Mesenchymal stem cell (in vitro differentiated cells and primary cell): Measurements from ENCODE around the gene LRP6.
"Not testable (repeated sequence)": the region's sequence is repeated elsewhere in the genome, so short reads cannot be mapped to it uniquely, and the experiment has no call there.

Experiments used
- DNase-seq: peaks from one replicate; pipeline ENCODE4 v3.0.0-alpha.2; 2013
- H2AFZ ChIP-seq: one replicate; pipeline ENCODE4 v1.6.1; 2013; ENCODE audit warnings: low read depth, mild to moderate bottlenecking, control low read depth, inconsistent platforms, low read length, moderate library complexity
- H2AK5ac ChIP-seq: 2 replicates; pipeline ENCODE4 v1.6.1; 2013; ENCODE audit warnings: low read length, moderate library complexity, mild to moderate bottlenecking, inconsistent platforms; ENCODE audit not compliant: severe bottlenecking
- H2BK120ac ChIP-seq: one replicate; pipeline ENCODE4 v1.6.1; 2013; ENCODE audit warnings: low read depth, mild to moderate bottlenecking, inconsistent platforms, low read length, moderate library complexity
- H2BK12ac ChIP-seq, 2 experiments: one replicate each; pipeline ENCODE4 v1.6.1; 2013; ENCODE audit warnings: inconsistent platforms in 2 of 2, low read length in 2 of 2, mild to moderate bottlenecking in 2 of 2, moderate library complexity in 2 of 2, control low read depth in 1 of 2
- H2BK15ac ChIP-seq: one replicate; pipeline ENCODE4 v1.6.1; 2013; ENCODE audit warnings: mild to moderate bottlenecking, low read depth, inconsistent platforms; ENCODE audit not compliant: poor library complexity, severe bottlenecking
- H2BK5ac ChIP-seq: 2 replicates; pipeline ENCODE4 v1.6.1; 2013; ENCODE audit warnings: low read depth, mild to moderate bottlenecking, low read length, control low read depth, inconsistent platforms; ENCODE audit not compliant: poor library complexity, severe bottlenecking
- H3K14ac ChIP-seq, 2 experiments: one replicate each; pipeline ENCODE4 v1.6.1; 2013; ENCODE audit warnings: inconsistent platforms in 2 of 2, low read length in 2 of 2, control low read depth in 1 of 2, mild to moderate bottlenecking in 1 of 2, moderate library complexity in 1 of 2
- H3K18ac ChIP-seq, 2 experiments: one replicate each; pipeline ENCODE4 v1.6.1; 2013; ENCODE audit warnings: inconsistent platforms in 2 of 2, low read length in 2 of 2, control low read depth in 1 of 2, low read depth in 1 of 2, mild to moderate bottlenecking in 1 of 2
- H3K23ac ChIP-seq, 2 experiments: one replicate each; pipeline ENCODE4 v1.6.1; 2013; ENCODE audit warnings: inconsistent platforms in 2 of 2, low read length in 2 of 2, mild to moderate bottlenecking in 2 of 2, moderate library complexity in 2 of 2, control low read depth in 1 of 2
- H3K27ac ChIP-seq: 2 replicates; pipeline ENCODE4 v1.5.1; 2013; ENCODE audit warnings: mild to moderate bottlenecking, moderate library complexity, low read length, control low read depth, inconsistent platforms; ENCODE audit not compliant: poor library complexity, severe bottlenecking
- H3K27me3 ChIP-seq, 2 experiments: 2 replicates each; pipeline versions ENCODE4 v1.6.1 to v1.7.0; 2013; ENCODE audit warnings: low read length in 2 of 2, mild to moderate bottlenecking in 2 of 2, moderate library complexity in 2 of 2, control low read depth in 1 of 2, inconsistent platforms in 1 of 2; ENCODE audit not compliant: control insufficient read depth in 1 of 2, insufficient read depth in 1 of 2
- H3K36me3 ChIP-seq, 2 experiments: 2 replicates each; pipeline versions ENCODE4 v1.6.1 to v1.7.0; 2013; ENCODE audit warnings: low read length in 2 of 2, control low read depth in 1 of 2, inconsistent platforms in 1 of 2, low read depth in 1 of 2, mild to moderate bottlenecking in 1 of 2; ENCODE audit not compliant: insufficient read depth in 2 of 2, control insufficient read depth in 1 of 2
- H3K4ac ChIP-seq, 2 experiments: one replicate each; pipeline ENCODE4 v1.6.1; 2013; ENCODE audit warnings: inconsistent platforms in 2 of 2, low read length in 2 of 2, mild to moderate bottlenecking in 2 of 2, moderate library complexity in 2 of 2, control low read depth in 1 of 2, low read depth in 1 of 2
- H3K4me1 ChIP-seq: 2 replicates; pipeline ENCODE4 v1.6.1; 2013; ENCODE audit warnings: low read depth, low read length, control low read depth; ENCODE audit not compliant: control insufficient read depth, insufficient read depth
- H3K4me2 ChIP-seq: 2 replicates; pipeline ENCODE4 v1.6.1; 2013; ENCODE audit warnings: low read length, mild to moderate bottlenecking, inconsistent platforms; ENCODE audit not compliant: poor library complexity, severe bottlenecking
- H3K4me3 ChIP-seq, 2 experiments: 2 replicates each; pipeline versions ENCODE4 v1.5.1 to v1.7.0; 2013; ENCODE audit warnings: low read length in 2 of 2, mild to moderate bottlenecking in 2 of 2, control low read depth in 1 of 2, low read depth in 1 of 2; ENCODE audit not compliant: insufficient read depth in 1 of 2
- H3K79me1 ChIP-seq: replicated peaks from 2 replicates; pipeline ENCODE4 v1.6.1; 2013; ENCODE audit warnings: mild to moderate bottlenecking, control low read depth, low read length, inconsistent platforms; ENCODE audit not compliant: poor library complexity, severe bottlenecking
- H3K9ac ChIP-seq: 2 replicates; pipeline ENCODE4 v1.7.0; 2013; ENCODE audit warnings: mild to moderate bottlenecking, low read length, moderate library complexity
- H3K9me3 ChIP-seq: 2 replicates; pipeline ENCODE4 v1.7.0; 2013; ENCODE audit warnings: mild to moderate bottlenecking, low read length; ENCODE audit not compliant: control insufficient read depth
- H4K8ac ChIP-seq: one replicate; pipeline ENCODE4 v1.6.1; 2013; ENCODE audit warnings: inconsistent platforms, mild to moderate bottlenecking, low read length, moderate library complexity
- H4K91ac ChIP-seq: one replicate; pipeline ENCODE4 v1.6.1; 2013; ENCODE audit warnings: mild to moderate bottlenecking, low read length, inconsistent platforms
- WGBS: methylation state at CpG from one replicate; pipeline ENCODE4 v1.1.7; 2013; ENCODE audit warnings: mixed read lengths; 5-methylcytosine and 5-hydroxymethylcytosine counted together

The LRP6 gene

GRCh38 chr12:12116677-12117076 lies 150.2 kb downstream of the LRP6 start:
- no peak overlapping the region for H2AK5ac ChIP-seq
- H3K36me3 ChIP-seq: peaks cover 11 to 33% of the 10 kb centered on the region in 2 experiments
- no peak overlapping the region for H3K4ac ChIP-seq
- no peak overlapping the region for H2BK120ac ChIP-seq
- H3K23ac ChIP-seq: no peak overlapping the region
- H3K27me3 ChIP-seq: no peaks in the 10 kb centered on the region
- H3K9ac ChIP-seq: no peak overlapping the region
- H2BK5ac ChIP-seq: no peak overlapping the region
- no CpG with 5 or more reads among the region's 2 CpGs for WGBS
- no peak overlapping the region for H3K4me2 ChIP-seq
- H3K79me1 ChIP-seq: no peaks in the 10 kb centered on the region
- H3K27ac ChIP-seq: no peak overlapping the region
- no peak overlapping the region for H2BK12ac ChIP-seq
- DNase-seq: no peak
- no peak overlapping the region for H3K4me3 ChIP-seq
- H3K9me3 ChIP-seq: no peaks in the 10 kb centered on the region
- no peak overlapping the region for H3K18ac ChIP-seq
- no peak overlapping the region for H3K14ac ChIP-seq
- H4K8ac ChIP-seq: no peak overlapping the region
- no peak overlapping the region for H4K91ac ChIP-seq
- no peak overlapping the region for H2AFZ ChIP-seq
- no peaks in the 10 kb centered on the region for H3K4me1 ChIP-seq
- H2BK15ac ChIP-seq: no peak overlapping the region

- no peak overlapping the region for H3K14ac ChIP-seq
- no peak overlapping the region for H2BK120ac ChIP-seq
- H3K4ac ChIP-seq: no peak overlapping the region
- no peak overlapping the region for H3K9ac ChIP-seq
- H3K79me1 ChIP-seq: no peaks in the 10 kb centered on the region
- H3K36me3 ChIP-seq: peaks cover 7 to 22% of the 10 kb centered on the region in 2 experiments
- H3K4me3 ChIP-seq: no peak overlapping the region
- no peak overlapping the region for H3K27ac ChIP-seq
- DNase-seq: no peak
- H3K4me2 ChIP-seq: no peak overlapping the region
- no peak overlapping the region for H4K8ac ChIP-seq
- 97% methylated on average over 4 of the region's 4 CpGs for WGBS
- no peak overlapping the region for H2AFZ ChIP-seq
- no peak overlapping the region for H4K91ac ChIP-seq
- no peak overlapping the region for H3K23ac ChIP-seq
- H2BK15ac ChIP-seq: no peak overlapping the region
- no peak overlapping the region for H3K18ac ChIP-seq
- H2BK5ac ChIP-seq: no peak overlapping the region
- no peaks in the 10 kb centered on the region for H3K27me3 ChIP-seq
- no peak overlapping the region for H2BK12ac ChIP-seq
- no peak overlapping the region for H2AK5ac ChIP-seq
- H3K9me3 ChIP-seq: no peaks in the 10 kb centered on the region
- H3K4me1 ChIP-seq: no peaks in the 10 kb centered on the region
Measured at GRCh38 chr12:12115514-12115913, 151.3 kb downstream of the LRP6 start.

- not testable (repeated sequence) for H3K27me3 ChIP-seq, H2BK5ac ChIP-seq, H3K4me2 ChIP-seq, H3K4me3 ChIP-seq, H2BK15ac ChIP-seq, H2BK120ac ChIP-seq, H3K18ac ChIP-seq, H3K4me1 ChIP-seq, H3K27ac ChIP-seq, H2AFZ ChIP-seq, H3K79me1 ChIP-seq, H3K9ac ChIP-seq, H3K23ac ChIP-seq, H4K91ac ChIP-seq, H2BK12ac ChIP-seq, DNase-seq, H2AK5ac ChIP-seq, H3K4ac ChIP-seq, H4K8ac ChIP-seq, H3K14ac ChIP-seq
- WGBS: 96% methylated on average over 29 of the region's 37 CpGs
- Histone ChIP-seq H3K36me3 (peaks cover 6 to 13% of the 10 kb centered on the region in 2 experiments), H3K9me3 (peaks cover 22% of the 10 kb centered on the region)
Measured at GRCh38 chr12:12110923-12111555, 155.8 kb downstream of the LRP6 start.

- WGBS: 100% methylated on average over 1 of the region's 1 CpG
- Histone ChIP-seq H3K27ac (no peak overlapping the region), H3K14ac (no peak overlapping the region), H2BK12ac (no peak overlapping the region), H3K23ac (no peak overlapping the region), H2BK120ac (no peak overlapping the region), H3K36me3 (peaks cover 6 to 11% of the 10 kb centered on the region in 2 experiments), H4K8ac (no peak overlapping the region), H4K91ac (no peak overlapping the region), H2AFZ (no peak overlapping the region), H3K4me1 (no peaks in the 10 kb centered on the region), H3K9ac (no peak overlapping the region), H2BK5ac (no peak overlapping the region), H3K9me3 (peaks cover 22% of the 10 kb centered on the region), H3K4me3 (peak overlapping the region in 1 of 2 experiments; percentile 37), H2AK5ac (no peak overlapping the region), H3K18ac (no peak overlapping the region), H3K4me2 (no peak overlapping the region), H3K4ac (no peak overlapping the region), H3K27me3 (no peaks in the 10 kb centered on the region), H3K79me1 (no peaks in the 10 kb centered on the region), H2BK15ac (no peak overlapping the region)
- no peak for DNase-seq
Measured at GRCh38 chr12:12108441-12109058, 158.3 kb downstream of the LRP6 start.
